Stimulated activated memory B cell treated with anti-CD40 and anti-IgM and Interleukin-4, amounts not matched to agents 10 μg/mL and 1 μg/mL and 100 μg/mL, for 72 hours (primary cell): ENCODE measurements around the gene KCNC1.
A peak's percentile ranks its signal among the peaks of the same experiment; 100 is the strongest.

ENCODE experiments used
- ATAC-seq: fragments of 150-1000 bp; cut with Tn5 transposase; 2 replicates; pipeline ENCODE4 v1.10.0; 2021
- H3K27ac Mint-ChIP-seq: one replicate; pipeline ENCODE4 v1.8.0; 2022; ENCODE audit warnings: mild to moderate bottlenecking, mixed read lengths
- H3K27me3 Mint-ChIP-seq: one replicate; pipeline ENCODE4 v1.8.0; 2022; ENCODE audit warnings: mixed read lengths
- H3K36me3 Mint-ChIP-seq: one replicate; pipeline ENCODE4 v1.8.0; 2022; ENCODE audit warnings: mixed read lengths
- H3K4me1 Mint-ChIP-seq: one replicate; pipeline ENCODE4 v1.8.0; 2022; ENCODE audit warnings: mixed read lengths
- H3K4me3 Mint-ChIP-seq: one replicate; pipeline ENCODE4 v1.8.0; 2022; ENCODE audit warnings: mild to moderate bottlenecking, moderate library complexity, mixed read lengths
- H3K9me3 Mint-ChIP-seq: one replicate; pipeline ENCODE4 v1.8.0; 2022; ENCODE audit warnings: mixed read lengths

Gene KCNC1

DNA sequence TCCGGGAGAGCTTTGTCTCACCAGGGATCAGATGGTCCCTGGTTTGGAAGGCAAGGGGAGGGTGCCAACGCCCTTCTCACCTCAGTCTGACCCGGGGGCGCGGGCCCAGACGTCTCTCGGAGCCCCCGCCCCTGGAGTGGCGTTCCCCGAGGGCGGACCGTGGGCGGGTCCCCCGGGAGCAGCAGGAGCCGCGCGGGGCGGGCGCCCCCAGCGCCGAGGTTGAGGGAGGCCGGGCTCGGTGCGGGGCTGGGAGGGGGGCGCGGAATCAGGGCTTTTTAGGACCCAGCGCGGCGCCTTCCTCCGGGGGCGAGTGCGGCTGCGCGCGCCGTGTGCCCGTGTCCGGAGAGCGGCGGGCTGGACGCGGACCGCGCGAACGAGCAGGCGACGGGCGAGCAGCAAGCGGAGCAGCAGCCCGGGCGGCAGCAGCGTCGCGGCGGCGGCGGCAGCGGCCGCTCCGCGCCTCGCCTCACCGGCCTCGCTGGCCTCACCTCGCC lies at the start of gene KCNC1:
Gene KCNC1 (plus strand): TSS at position 364 of the 494 bp plus-strand sequence. CDS start 1,222 bp downstream, outside the sequence.
- ATAC-seq, result no peak
- H3K27ac Mint-ChIP-seq, result no peak within 1 kb of the TSS
- H3K9me3 Mint-ChIP-seq, result peaks cover 3% of the 10 kb centered on the region
- H3K27me3 Mint-ChIP-seq, result peaks cover 54% of the 10 kb centered on the region
- H3K4me3 Mint-ChIP-seq, result peak within 1 kb of the TSS; percentile 58
- H3K4me1 Mint-ChIP-seq, result no peaks in the 10 kb centered on the region
- H3K36me3 Mint-ChIP-seq, result no peaks in the 10 kb centered on the region

DNA sequence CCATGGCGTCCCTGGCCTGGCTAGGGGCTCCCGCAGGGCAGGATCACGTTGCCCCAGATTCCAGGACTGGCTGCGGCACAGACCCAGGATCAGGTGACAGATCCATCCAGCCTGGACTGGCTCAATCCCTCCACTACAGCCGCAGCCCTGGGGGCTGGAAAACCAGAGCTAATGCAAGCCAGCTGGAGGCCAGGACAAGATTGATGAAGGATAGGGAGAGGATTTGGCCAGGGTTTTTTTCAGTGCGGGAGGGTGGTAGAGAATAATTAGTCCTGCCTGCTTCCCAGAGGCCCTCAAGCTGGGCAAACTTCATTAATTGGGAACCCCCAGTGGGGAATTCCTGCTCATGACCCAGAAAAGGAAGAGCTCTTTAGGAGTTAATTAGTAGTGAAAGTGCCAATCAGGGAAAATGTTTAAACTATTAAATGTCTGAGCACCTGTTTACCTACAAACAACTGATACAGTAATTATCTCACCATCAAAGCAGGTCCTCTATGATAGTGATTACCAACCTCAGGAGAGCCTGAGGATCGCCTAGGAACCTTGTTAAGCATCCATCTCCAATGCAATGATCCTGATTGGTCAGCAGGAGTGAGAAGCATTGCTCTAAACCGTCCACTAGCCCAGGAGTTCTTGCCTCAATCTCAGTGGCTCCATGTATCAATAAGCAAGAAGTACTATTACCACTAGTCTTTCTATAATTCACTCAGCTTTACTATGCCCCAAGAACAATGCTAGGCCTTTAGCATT lies 48.2 kb upstream of the KCNC1 start:
- Mint-ChIP-seq H3K27ac (no peak overlapping the region), H3K4me1 (no peaks in the 10 kb centered on the region), H3K27me3 (peaks cover 25% of the 10 kb centered on the region), H3K36me3 (no peaks in the 10 kb centered on the region), H3K9me3 (no peaks in the 10 kb centered on the region), H3K4me3 (no peak overlapping the region)
- no peak for ATAC-seq

DNA sequence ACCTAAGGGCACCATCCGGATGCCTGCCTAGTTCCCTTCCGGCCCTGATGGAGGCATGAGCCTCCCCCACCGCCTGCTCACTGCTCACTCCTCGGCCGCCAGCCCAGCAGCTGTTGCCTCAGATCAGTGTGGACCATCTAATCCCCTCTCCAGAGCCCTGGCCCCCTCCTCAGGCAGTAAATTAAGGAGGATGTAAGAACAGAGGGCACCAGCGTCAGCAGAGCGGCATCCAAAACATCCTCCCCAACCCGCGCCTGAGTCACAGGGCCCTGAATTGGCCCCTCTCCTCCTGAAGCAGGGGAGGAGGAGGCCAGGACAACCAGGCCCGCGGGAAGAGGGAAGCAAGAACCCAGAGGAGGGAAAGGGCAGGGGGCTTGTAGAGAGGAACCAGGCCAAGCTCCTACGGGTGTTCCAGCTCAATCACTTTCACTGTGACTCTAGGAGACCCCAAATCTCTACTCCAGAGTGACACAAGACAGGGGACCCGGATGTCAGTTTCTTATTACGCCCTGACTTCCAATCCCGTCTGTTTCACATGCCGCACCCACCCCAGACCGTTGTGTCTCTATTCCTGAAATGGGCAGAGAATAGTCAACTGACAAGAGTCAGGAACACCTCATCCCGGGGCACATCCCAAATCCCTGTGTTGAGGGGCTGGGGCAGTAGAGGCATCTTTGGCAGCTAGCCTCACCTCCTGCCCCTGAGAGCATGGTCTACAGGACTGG lies 46.5 kb upstream of the KCNC1 start:
- Mint-ChIP-seq H3K27me3 (peaks cover 26% of the 10 kb centered on the region), H3K4me3 (no peak overlapping the region), H3K4me1 (no peaks in the 10 kb centered on the region), H3K27ac (no peak overlapping the region), H3K9me3 (no peaks in the 10 kb centered on the region), H3K36me3 (no peaks in the 10 kb centered on the region)
- ATAC-seq, result no peak

DNA sequence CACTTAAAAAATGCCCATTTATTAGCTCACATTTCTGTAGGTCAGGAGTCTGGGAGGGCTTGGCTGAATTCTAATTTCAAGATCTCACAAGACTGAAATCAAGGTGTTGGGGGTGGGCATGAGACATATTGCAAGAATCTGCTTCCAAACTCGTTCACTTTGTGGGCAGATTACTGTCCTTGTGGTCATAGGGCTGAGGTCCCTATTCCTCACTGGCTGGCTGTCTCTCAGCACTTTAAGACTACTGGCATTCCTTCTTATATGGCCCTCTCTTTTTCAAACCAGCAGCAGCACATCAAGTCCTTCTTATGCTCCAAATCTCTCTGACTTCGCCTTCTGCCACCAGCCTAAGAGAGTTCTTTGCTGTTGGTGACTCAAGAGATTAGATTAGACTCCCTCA lies 43.0 kb upstream of the KCNC1 start:
- ATAC-seq, result no peak
- peaks cover 45% of the 10 kb centered on the region for H3K27me3 Mint-ChIP-seq
- H3K36me3 Mint-ChIP-seq, result no peaks in the 10 kb centered on the region
- H3K9me3 Mint-ChIP-seq, result no peaks in the 10 kb centered on the region
- no peak overlapping the region for H3K27ac Mint-ChIP-seq
- peaks cover 6% of the 10 kb centered on the region for H3K4me1 Mint-ChIP-seq
- no peak overlapping the region for H3K4me3 Mint-ChIP-seq

DNA sequence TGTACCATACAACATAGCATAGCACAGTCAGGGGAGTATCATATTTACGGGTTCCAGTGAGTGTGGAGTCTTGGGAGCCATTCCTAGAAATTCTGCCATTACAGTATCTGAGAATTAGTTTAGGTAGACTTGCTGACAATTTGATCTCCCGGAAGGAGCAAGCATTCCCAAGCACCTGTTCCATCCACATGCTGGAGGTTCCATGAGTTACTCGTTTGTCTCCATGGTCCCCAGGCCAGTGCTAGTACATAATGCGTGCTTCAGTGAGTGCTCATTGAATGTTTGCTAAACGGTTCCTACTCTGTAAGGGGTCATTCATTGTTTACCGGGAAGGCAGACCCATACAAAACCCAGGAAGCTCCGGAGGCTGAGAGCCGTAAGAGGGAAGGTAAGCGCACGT lies 42.6 kb upstream of the KCNC1 start:
- H3K36me3 Mint-ChIP-seq, result no peaks in the 10 kb centered on the region
- H3K27ac Mint-ChIP-seq, result no peak overlapping the region
- H3K4me3 Mint-ChIP-seq, result no peak overlapping the region
- no peaks in the 10 kb centered on the region for H3K9me3 Mint-ChIP-seq
- peaks cover 6% of the 10 kb centered on the region for H3K4me1 Mint-ChIP-seq
- peaks cover 45% of the 10 kb centered on the region for H3K27me3 Mint-ChIP-seq
- ATAC-seq, result no peak

DNA sequence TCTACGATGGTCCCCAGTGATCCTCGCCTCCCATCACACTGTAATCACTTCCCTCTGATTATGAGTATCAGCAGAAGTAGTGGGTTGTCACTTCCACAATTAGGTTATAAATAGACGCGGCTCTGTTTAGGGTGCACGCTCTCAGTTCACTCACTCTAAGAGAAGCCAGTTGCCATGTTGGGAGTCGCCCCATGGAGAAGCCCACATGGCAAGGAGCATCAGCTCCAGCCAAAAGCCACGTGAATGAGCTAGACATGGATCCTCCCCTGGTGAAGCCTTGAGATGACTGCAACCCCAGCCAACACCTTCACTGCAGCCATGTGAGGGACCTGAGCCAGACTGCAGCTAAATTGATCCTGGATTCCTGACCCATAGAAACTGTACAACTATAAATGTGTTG lies 41.6 kb upstream of the KCNC1 start:
- no peak overlapping the region for H3K4me3 Mint-ChIP-seq
- no peak overlapping the region for H3K27ac Mint-ChIP-seq
- H3K27me3 Mint-ChIP-seq, result peaks cover 50% of the 10 kb centered on the region
- peaks cover 6% of the 10 kb centered on the region for H3K4me1 Mint-ChIP-seq
- no peak for ATAC-seq
- no peaks in the 10 kb centered on the region for H3K9me3 Mint-ChIP-seq
- H3K36me3 Mint-ChIP-seq, result no peaks in the 10 kb centered on the region

DNA sequence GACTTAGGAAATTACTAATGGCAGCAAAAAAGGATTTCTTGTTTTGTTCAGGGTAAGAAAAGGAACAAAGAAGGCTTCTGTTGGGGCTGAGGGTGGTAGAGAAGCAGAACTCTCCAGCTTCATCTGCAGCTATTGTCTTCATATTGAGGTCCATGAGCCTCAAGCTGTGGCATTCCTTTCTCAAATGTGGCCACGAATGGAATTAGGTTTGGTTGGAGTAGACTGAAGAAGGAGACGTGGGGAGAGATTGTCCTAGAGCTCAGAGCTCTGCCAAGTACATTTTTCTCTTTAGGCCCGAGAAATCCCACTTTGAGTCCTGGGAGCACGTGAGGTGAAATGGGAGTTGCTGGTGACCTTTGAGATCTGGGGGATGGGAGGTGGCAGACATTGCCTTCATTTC lies 41.0 kb upstream of the KCNC1 start:
- Mint-ChIP-seq H3K4me1 (peaks cover 6% of the 10 kb centered on the region), H3K27me3 (peaks cover 56% of the 10 kb centered on the region), H3K27ac (no peak overlapping the region), H3K36me3 (no peaks in the 10 kb centered on the region), H3K9me3 (no peaks in the 10 kb centered on the region), H3K4me3 (no peak overlapping the region)
- no peak for ATAC-seq

DNA sequence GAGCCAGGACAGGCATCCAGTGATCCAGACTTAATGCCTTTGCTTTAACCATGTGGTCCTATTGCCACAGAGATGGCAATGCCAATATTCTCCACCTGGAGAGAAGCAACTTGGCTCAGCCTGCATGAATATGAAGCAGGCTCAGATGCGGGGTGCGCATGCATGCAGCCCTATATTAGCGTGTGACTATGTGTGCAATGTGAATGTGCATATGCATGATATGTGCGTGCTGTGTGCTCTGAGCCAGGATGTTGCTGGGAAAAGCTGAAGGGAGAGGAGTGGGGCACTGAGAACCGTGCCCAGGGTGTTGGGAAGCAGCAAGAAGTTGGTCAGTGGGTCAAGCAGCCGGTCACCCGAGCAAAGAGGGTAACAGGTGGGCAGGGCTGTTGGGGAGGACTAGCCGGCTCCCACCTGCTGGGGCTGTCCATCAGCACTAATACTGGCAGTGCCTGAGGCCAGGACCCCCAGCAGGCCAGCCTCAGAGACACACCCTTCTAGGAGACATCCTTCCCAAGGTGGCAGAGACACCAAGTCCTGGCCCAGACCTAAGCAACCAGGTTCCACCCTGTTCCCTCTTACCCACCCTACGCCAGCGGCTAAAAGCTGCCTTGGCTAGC lies 40.0 kb upstream of the KCNC1 start:
- no peak for ATAC-seq
- no peak overlapping the region for H3K4me3 Mint-ChIP-seq
- H3K27ac Mint-ChIP-seq, result no peak overlapping the region
- H3K36me3 Mint-ChIP-seq, result no peaks in the 10 kb centered on the region
- H3K4me1 Mint-ChIP-seq, result peaks cover 6% of the 10 kb centered on the region
- peaks cover 64% of the 10 kb centered on the region for H3K27me3 Mint-ChIP-seq
- no peaks in the 10 kb centered on the region for H3K9me3 Mint-ChIP-seq

DNA sequence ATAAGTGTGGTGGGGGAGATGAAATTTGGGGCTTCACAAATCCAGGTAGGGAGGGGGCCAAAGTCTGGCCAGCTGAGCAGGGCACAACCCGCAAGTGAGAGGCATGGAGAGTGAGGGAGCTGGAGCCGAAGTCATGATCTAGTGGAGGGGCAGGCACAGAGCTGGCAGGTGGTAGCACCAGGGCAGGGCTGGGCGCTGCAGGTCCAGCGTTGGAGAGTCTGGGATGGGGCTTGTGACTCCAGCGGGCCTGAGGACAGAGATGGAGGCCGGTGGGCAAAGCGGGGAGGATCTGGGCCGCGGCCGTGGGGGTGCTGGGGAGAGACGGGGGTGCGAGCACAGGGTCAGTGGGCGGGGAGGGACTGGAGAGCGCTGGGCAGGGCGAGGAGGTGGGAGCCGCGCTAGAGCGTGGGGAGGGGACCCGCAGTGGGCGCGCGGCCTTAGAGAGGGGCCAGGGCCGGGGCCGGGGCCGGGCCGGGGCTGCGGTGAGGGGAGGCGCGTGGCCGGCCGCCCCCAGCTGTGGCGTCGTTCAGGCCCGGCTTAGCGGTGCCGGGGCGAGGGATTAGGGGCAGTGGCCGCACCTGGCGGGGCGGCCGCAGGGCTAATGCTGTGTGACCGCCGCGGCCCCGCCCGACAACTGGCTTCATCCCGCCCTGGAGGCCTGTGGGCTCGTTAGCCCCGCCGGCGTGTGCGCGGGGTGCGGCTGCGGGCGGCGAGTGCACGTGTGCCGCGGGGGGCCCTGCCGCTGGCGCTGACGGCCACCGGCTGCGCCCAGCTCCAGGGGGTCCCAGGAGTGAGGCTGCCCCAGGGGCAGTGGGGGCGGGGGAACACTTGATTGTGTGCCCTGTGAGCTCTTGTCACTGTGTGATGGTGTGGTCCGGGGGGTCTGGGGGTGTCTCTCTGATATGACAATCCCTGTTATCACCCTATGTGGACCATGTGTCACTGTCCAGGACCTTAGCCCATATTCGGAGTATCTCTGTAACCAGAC lies 38.8 kb upstream of the KCNC1 start:
- Mint-ChIP-seq H3K4me3 (no peak overlapping the region), H3K4me1 (peaks cover 6% of the 10 kb centered on the region), H3K27ac (no peak overlapping the region), H3K9me3 (no peaks in the 10 kb centered on the region), H3K27me3 (peaks cover 65% of the 10 kb centered on the region), H3K36me3 (no peaks in the 10 kb centered on the region)
- peak; percentile 21 for ATAC-seq

DNA sequence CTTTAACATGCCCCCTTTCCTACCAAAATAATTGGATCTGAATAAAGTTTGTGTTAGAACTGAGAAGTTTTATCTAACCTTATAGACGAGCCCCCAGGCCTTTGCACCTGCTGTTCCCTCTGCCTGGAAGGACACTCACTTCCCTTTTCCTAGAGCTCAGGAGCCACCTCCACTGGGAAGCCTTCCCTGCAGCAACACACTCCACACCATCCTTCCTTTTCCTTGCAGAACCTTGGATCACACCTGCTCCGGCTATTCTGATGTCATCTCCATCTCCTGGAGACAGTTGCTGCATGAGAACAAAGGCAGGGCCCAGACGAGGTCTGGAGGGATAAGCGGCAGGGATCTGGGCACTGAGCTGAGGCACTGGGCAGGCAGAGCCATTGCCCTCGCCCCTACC lies 37.8 kb upstream of the KCNC1 start:
- Mint-ChIP-seq H3K9me3 (no peaks in the 10 kb centered on the region), H3K36me3 (no peaks in the 10 kb centered on the region), H3K27ac (no peak overlapping the region), H3K4me1 (peaks cover 6% of the 10 kb centered on the region), H3K4me3 (no peak overlapping the region), H3K27me3 (peaks cover 63% of the 10 kb centered on the region)
- ATAC-seq, result no peak

DNA sequence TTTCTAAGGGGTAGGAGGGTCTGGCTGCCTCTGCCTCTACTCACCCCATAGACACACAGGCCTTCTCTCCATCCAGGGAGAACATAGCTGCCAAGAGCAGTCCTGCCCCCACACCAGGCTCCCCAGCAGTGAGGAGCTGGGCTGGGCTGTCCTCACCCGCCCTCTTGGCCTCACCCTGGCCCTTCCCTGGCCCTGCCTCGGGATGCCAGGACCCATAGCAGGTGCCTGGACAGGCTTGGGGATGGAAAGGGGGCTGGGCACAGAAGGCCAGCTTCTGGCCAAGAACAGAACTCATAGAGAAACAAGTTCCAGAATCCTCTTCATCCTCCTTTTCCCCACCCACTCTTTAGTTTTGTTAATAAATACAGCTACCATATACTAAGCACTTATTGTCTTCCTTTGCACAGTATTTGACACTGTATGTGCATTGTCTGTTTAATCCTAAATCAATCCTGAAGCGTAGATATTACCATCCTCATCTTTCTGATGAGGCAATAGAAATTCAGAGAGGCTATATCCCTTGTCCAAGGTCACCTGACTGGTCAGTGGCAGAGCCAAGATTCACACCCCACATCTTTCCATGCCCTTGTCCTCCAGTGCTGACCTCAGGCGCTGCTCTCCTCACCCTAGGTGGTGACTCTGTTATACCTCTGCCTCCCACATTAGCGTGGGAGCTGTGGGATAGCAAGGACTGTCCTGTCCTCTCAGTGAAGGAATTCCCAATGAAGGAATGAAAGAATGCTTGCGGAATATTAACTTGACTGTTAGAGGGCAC lies 37.2 kb upstream of the KCNC1 start:
- Mint-ChIP-seq H3K9me3 (no peaks in the 10 kb centered on the region), H3K4me1 (peaks cover 6% of the 10 kb centered on the region), H3K4me3 (no peak overlapping the region), H3K27me3 (peaks cover 59% of the 10 kb centered on the region), H3K27ac (no peak overlapping the region), H3K36me3 (no peaks in the 10 kb centered on the region)
- ATAC-seq, result no peak

DNA sequence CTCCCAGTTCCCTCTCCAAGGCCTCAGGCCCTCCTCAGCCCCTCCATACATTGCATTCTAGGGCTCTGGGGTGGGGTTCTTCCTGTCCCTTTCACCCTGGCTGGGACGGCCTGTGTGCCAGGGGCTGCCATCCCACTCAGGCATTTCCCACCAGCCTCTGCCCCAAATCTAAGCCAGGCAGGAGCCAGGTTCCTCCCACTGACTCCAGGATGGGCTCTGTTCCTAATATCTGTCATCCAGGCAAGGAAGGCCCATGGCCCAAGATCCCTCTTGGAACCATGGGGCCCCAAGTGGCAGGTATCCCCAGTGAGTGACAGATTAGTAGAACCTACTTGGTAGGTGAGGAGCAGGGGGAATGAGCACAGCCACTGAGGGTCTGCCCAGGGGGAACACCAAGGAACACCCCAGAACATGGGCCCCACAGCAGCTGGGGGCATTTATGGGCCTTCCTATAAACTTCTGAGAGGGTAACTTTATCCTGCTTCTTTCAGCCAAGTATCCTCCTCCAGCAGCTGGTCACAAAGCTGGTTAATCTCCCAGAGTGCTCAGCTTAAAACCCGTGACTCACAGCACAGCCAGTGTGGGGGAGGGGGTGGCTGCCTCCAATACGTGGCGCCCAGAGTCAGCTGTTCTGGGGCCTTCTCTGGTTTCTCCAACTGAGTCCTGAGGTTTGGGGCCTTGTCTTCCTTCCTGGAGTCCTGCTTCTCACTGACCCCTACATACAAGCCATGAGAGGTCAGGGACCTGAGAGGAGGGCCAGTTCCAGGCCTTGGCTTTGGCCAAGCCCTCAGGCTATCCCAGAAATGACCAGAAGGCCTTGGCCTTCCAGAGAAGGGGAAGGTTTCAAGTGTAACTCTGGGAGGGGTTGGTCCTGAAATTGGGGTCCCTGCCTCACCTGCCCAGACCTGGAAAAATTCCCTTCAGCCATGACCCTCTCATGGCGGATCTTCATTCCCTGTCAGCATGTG lies 35.1 kb upstream of the KCNC1 start:
- H3K36me3 Mint-ChIP-seq, result no peaks in the 10 kb centered on the region
- H3K27ac Mint-ChIP-seq, result no peak overlapping the region
- H3K4me1 Mint-ChIP-seq, result peaks cover 6% of the 10 kb centered on the region
- no peak overlapping the region for H3K4me3 Mint-ChIP-seq
- H3K27me3 Mint-ChIP-seq, result peaks cover 60% of the 10 kb centered on the region
- peaks cover 7% of the 10 kb centered on the region for H3K9me3 Mint-ChIP-seq
- ATAC-seq, result no peak

DNA sequence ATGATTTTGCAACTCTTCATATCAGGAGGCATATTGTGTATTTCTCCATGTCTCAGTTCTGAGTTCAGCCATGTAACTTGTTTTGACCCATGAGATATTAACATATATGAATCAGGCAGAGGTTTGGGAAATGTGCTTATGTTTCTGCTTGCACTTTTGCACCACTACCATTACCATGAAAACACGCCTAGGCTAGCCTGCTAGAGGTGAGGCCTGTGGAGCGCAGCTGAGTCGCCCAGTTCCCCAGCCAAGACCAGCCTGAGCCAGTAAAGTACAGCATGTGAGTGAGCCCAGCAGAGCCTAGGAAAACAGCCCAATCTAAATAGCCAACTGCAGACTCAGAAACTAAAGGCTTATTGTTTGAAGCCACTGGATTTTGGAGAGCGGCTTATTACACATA lies 33.6 kb upstream of the KCNC1 start:
- Mint-ChIP-seq H3K4me3 (no peak overlapping the region), H3K27me3 (peaks cover 46% of the 10 kb centered on the region), H3K4me1 (no peaks in the 10 kb centered on the region), H3K36me3 (no peaks in the 10 kb centered on the region), H3K9me3 (peaks cover 7% of the 10 kb centered on the region), H3K27ac (no peak overlapping the region)
- ATAC-seq, result no peak
